SK-N-SH treated with all-trans-retinoic acid at 6 μM for 48 hours (cell line): ENCODE results near the gene GKN1.

Source experiments
- ATAC-seq: fragments of 200-7000 bp; cut with Tn5 transposase; 3 replicates; pipeline ENCODE4 v1.9.1; 2020; ENCODE audit warnings: mild to moderate bottlenecking, moderate library complexity
- ARNTL ChIP-seq: fragments of 450-650 bp; formaldehyde crosslinking; IDR thresholded peaks from 2 replicates; pipeline ENCODE4 v1.5.0; 2020; ENCODE audit warnings: low read depth, mild to moderate bottlenecking, moderate library complexity, borderline replicate concordance
- BACH2 ChIP-seq: fragments of 250-450 bp; sonication (Bioruptor Pico); IDR thresholded peaks from 2 replicates; pipeline ENCODE4 v1.9.0; 2021; ENCODE audit warnings: mild to moderate bottlenecking, borderline replicate concordance
- CSDC2 ChIP-seq: fragments of 250-450 bp; sonication (Bioruptor Pico); IDR thresholded peaks from 2 replicates; pipeline ENCODE4 v1.5.0; 2020; ENCODE audit warnings: mild to moderate bottlenecking, moderate library complexity
- ESRRG ChIP-seq: fragments of 250-450 bp; sonication (Bioruptor Pico); IDR thresholded peaks from 2 replicates; pipeline ENCODE4 v1.6.1; 2021; ENCODE audit warnings: mild to moderate bottlenecking
- GLIS3 ChIP-seq: fragments of 250-450 bp; sonication (Bioruptor Pico); IDR thresholded peaks from 2 replicates; pipeline ENCODE4 v1.5.0; 2020; ENCODE audit warnings: mild to moderate bottlenecking, moderate library complexity
- ISL1 ChIP-seq: fragments of 250-450 bp; sonication (Bioruptor Pico); IDR thresholded peaks from 2 replicates; pipeline ENCODE4 v2.1.2; 2022; ENCODE audit warnings: mild to moderate bottlenecking, moderate library complexity
- OSR1 ChIP-seq: fragments of 250-450 bp; sonication (Bioruptor Pico); IDR thresholded peaks from 2 replicates; pipeline ENCODE4 v1.8.0; 2022; ENCODE audit warnings: moderate library complexity, mild to moderate bottlenecking, inconsistent platforms
- PPARA ChIP-seq: fragments of 250-450 bp; sonication (Bioruptor Pico); IDR thresholded peaks from 2 replicates; pipeline ENCODE4 v1.5.0; 2020; ENCODE audit warnings: mild to moderate bottlenecking, borderline replicate concordance
- RARB ChIP-seq: fragments of 250-450 bp; sonication (Bioruptor Pico); IDR thresholded peaks from 2 replicates; pipeline ENCODE4 v1.8.0; 2021; ENCODE audit warnings: mild to moderate bottlenecking, moderate library complexity
- TCF4 ChIP-seq: fragments of 250-450 bp; sonication (Bioruptor Pico); IDR thresholded peaks from 2 replicates; pipeline ENCODE4 v1.8.0; 2021; ENCODE audit warnings: mild to moderate bottlenecking, moderate library complexity, borderline replicate concordance
- TOX ChIP-seq: fragments of 250-450 bp; sonication (Bioruptor Pico); IDR thresholded peaks from 2 replicates; pipeline ENCODE4 v1.8.0; 2021; ENCODE audit warnings: mild to moderate bottlenecking, moderate library complexity, borderline replicate concordance
- ZC3H10 ChIP-seq: fragments of 250-450 bp; sonication (Bioruptor Pico); IDR thresholded peaks from 2 replicates; pipeline ENCODE4 v1.5.1; 2021; ENCODE audit warnings: mild to moderate bottlenecking, moderate library complexity
- ZFP3 ChIP-seq: fragments of 250-450 bp; sonication (Bioruptor Pico); IDR thresholded peaks from 2 replicates; pipeline ENCODE4 v1.5.0; 2020; ENCODE audit warnings: mild to moderate bottlenecking, moderate library complexity
- ZFP30 ChIP-seq: fragments of 450-650 bp; formaldehyde crosslinking; IDR thresholded peaks from 2 replicates; pipeline ENCODE4 v1.5.0; 2022; ENCODE audit warnings: mild to moderate bottlenecking, moderate library complexity
- ZNF565 ChIP-seq: fragments of 450-650 bp; formaldehyde crosslinking; conservative IDR thresholded peaks from 2 replicates; pipeline ENCODE4 v1.5.0; 2020; ENCODE audit warnings: low read depth, mild to moderate bottlenecking, moderate library complexity
- ZNF70 ChIP-seq: fragments of 450-650 bp; formaldehyde crosslinking; IDR thresholded peaks from 2 replicates; pipeline ENCODE4 v1.5.0; 2020; ENCODE audit warnings: mild to moderate bottlenecking, moderate library complexity
- ZNF8 ChIP-seq: fragments of 450-650 bp; formaldehyde crosslinking; IDR thresholded peaks from 2 replicates; pipeline ENCODE4 v1.5.0; 2020; ENCODE audit warnings: mild to moderate bottlenecking, moderate library complexity
- TF ChIP-seq, protein P1 (sequence below): fragments of 250-450 bp; sonication (Bioruptor Pico); IDR thresholded peaks from 2 replicates; pipeline ENCODE4 v1.5.1; 2021; ENCODE audit warnings: mild to moderate bottlenecking, moderate library complexity
- TF ChIP-seq, protein P2 (sequence below): fragments of 250-450 bp; sonication (Bioruptor Pico); IDR thresholded peaks from 2 replicates; pipeline ENCODE4 v1.5.1; 2020; ENCODE audit warnings: low read depth, mild to moderate bottlenecking, moderate library complexity
- TF ChIP-seq, protein P3 (sequence below): fragments of 250-450 bp; sonication (Bioruptor Pico); IDR thresholded peaks from 2 replicates; pipeline ENCODE4 v1.8.0; 2020; ENCODE audit warnings: mild to moderate bottlenecking, moderate library complexity, borderline replicate concordance

GKN1 gene

DNA sequence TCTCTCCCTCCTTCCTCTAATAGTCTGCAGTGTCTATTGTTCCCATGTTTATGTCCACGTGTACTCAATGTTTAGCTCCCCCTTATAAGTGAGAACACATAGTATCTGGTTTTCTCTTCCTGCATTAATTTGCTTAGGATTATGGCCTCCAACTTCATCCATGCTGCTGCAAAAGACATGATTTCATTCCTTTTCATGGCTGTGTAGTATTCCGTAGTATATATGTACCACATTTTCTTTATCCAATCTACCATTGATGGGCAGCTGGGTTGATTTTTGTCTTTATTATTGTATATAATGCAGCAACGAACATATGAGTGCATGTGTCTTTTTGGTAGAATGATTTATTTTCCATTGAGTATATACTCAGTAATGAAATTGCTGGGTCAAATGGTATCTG is 35.5 kb upstream of the GKN1 start:
- TF ChIP-seq ZFP3 (CRISPR knock-in tag) (no peak), ZNF8 (peak; percentile 83), ZFP30 (no peak), PPARA (CRISPR knock-in tag) (no peak)
- TF ChIP-seq, protein P1, sequence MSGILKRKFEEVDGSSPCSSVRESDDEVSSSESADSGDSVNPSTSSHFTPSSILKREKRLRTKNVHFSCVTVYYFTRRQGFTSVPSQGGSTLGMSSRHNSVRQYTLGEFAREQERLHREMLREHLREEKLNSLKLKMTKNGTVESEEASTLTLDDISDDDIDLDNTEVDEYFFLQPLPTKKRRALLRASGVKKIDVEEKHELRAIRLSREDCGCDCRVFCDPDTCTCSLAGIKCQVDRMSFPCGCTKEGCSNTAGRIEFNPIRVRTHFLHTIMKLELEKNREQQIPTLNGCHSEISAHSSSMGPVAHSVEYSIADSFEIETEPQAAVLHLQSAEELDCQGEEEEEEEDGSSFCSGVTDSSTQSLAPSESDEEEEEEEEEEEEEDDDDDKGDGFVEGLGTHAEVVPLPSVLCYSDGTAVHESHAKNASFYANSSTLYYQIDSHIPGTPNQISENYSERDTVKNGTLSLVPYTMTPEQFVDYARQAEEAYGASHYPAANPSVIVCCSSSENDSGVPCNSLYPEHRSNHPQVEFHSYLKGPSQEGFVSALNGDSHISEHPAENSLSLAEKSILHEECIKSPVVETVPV = no peak
- no peak for ATAC-seq

DNA sequence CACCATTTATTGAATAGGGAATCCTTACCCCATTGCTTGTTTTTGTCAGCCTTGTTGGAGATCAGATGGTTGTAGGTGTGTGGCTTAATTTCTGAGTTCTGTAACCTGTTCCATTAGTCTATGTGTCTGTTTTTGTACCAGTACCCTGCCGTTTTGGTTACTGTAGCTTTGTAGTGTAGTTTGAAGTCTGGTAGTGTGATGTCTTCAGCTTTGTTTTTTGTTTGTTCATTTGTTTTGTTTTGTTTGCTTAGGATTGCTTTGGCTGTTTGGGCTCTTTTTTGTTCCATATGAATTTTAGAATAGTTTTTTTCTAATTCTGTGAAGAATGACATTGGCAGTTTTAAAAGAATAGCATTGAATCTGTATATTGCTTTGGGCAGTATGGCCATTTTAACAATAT is 34.5 kb upstream of the GKN1 start:
- TF ChIP-seq PPARA (CRISPR knock-in tag) (no peak), ZNF565 (no peak), ESRRG (CRISPR knock-in tag) (no peak), ISL1 (CRISPR knock-in tag) (no peak), CSDC2 (CRISPR knock-in tag) (no peak), RARB (CRISPR knock-in tag) (no peak), OSR1 (CRISPR knock-in tag) (no peak), BACH2 (CRISPR knock-in tag) (no peak), TOX (CRISPR knock-in tag) (no peak), TCF4 (CRISPR knock-in tag) (no peak), ARNTL (CRISPR knock-in tag) (no peak), ZNF8 (no peak)
- TF ChIP-seq, protein P2, sequence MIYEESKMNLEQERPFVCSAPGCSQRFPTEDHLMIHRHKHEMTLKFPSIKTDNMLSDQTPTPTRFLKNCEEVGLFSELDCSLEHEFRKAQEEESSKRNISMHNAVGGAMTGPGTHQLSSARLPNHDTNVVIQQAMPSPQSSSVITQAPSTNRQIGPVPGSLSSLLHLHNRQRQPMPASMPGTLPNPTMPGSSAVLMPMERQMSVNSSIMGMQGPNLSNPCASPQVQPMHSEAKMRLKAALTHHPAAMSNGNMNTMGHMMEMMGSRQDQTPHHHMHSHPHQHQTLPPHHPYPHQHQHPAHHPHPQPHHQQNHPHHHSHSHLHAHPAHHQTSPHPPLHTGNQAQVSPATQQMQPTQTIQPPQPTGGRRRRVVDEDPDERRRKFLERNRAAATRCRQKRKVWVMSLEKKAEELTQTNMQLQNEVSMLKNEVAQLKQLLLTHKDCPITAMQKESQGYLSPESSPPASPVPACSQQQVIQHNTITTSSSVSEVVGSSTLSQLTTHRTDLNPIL (CRISPR knock-in tag) = no peak
- TF ChIP-seq, protein P1 = no peak
- TF ChIP-seq, protein P3, sequence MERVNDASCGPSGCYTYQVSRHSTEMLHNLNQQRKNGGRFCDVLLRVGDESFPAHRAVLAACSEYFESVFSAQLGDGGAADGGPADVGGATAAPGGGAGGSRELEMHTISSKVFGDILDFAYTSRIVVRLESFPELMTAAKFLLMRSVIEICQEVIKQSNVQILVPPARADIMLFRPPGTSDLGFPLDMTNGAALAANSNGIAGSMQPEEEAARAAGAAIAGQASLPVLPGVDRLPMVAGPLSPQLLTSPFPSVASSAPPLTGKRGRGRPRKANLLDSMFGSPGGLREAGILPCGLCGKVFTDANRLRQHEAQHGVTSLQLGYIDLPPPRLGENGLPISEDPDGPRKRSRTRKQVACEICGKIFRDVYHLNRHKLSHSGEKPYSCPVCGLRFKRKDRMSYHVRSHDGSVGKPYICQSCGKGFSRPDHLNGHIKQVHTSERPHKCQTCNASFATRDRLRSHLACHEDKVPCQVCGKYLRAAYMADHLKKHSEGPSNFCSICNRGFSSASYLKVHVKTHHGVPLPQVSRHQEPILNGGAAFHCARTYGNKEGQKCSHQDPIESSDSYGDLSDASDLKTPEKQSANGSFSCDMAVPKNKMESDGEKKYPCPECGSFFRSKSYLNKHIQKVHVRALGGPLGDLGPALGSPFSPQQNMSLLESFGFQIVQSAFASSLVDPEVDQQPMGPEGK (CRISPR knock-in tag) = no peak
- TF ChIP-seq, all 23 proteins: peak for 0
- ATAC-seq = no peak

DNA sequence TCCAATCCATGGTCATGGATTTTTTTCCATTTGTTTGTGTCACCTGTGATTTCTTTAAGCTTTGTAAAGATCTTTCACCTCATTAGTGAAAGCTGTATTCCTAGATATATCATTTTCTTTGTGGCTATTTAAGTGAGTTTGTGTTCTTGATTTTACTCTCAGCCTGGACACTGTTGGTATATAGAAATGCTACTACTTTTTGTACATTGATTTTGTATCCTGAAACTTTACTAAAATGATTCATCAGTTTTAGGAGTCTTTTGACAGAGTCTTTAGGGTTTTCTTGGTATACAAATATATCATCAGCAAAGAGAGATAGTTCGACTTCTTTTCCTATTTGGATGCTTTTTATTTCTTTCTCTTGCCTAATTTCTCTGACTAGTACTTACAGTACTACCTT is 34.1 kb upstream of the GKN1 start:
- no peak for TF ChIP-seq ZNF565
- TF ChIP-seq, protein P1 = no peak
- no peak for TF ChIP-seq ZFP3 (CRISPR knock-in tag)
- TF ChIP-seq OSR1 (CRISPR knock-in tag) = no peak
- no peak for TF ChIP-seq TCF4 (CRISPR knock-in tag)
- no peak for TF ChIP-seq CSDC2 (CRISPR knock-in tag)
- no peak for TF ChIP-seq ZC3H10
- TF ChIP-seq, protein P2 (CRISPR knock-in tag) = no peak
- TF ChIP-seq PPARA (CRISPR knock-in tag) = no peak
- no peak for TF ChIP-seq ARNTL (CRISPR knock-in tag)
- TF ChIP-seq ZFP30 = no peak
- TF ChIP-seq GLIS3 (CRISPR knock-in tag) = no peak
- TF ChIP-seq ESRRG (CRISPR knock-in tag) = no peak
- TF ChIP-seq ZNF70 (CRISPR knock-in tag) = no peak
- no peak for ATAC-seq
